Kidney (tissue), 14 donors: ENCODE measurements around the gene SMIM10L1. TPM values are rescaled to one million over a fixed set of nuclear protein-coding genes. Genes with fewer than 3 reads are reported as not detected.

Source experiments
- DNase-seq, 5 donors: peaks; one replicate each; pipeline ENCODE4 v3.0.0-alpha.2; 2013 to 2020
- FAIRE-seq: peaks from 2 replicates; lab custom pipeline; 2012; peaks lifted over from hg19 to GRCh38; lab: Jason Lieb, UNC
- H3K27ac ChIP-seq, 2 donors: one replicate each; pipeline ENCODE4 v1.7.0; 2013; ENCODE audit warnings: low read depth in 2 of 2, low read length in 2 of 2, inconsistent platforms in 1 of 2
- H3K27me3 ChIP-seq: one replicate; pipeline ENCODE4 v1.7.1; 2013; ENCODE audit warnings: low read length, inconsistent platforms; ENCODE audit not compliant: control insufficient read depth, insufficient read depth
- H3K36me3 ChIP-seq, 3 donors: one replicate each; pipeline versions ENCODE4 v1.7.0 to v1.7.1; 2013; ENCODE audit warnings: low read length in 3 of 3, control low read depth in 1 of 3, inconsistent platforms in 1 of 3; ENCODE audit not compliant: insufficient read depth in 3 of 3, control insufficient read depth in 2 of 3
- H3K4me1 ChIP-seq, 3 donors: one replicate each; pipeline versions ENCODE4 v1.7.0 to v1.7.1; 2013; ENCODE audit warnings: low read length in 3 of 3, inconsistent platforms in 1 of 3, low read depth in 1 of 3; ENCODE audit not compliant: control insufficient read depth in 2 of 3, insufficient read depth in 2 of 3
- H3K4me3 ChIP-seq, 3 donors: one replicate each; pipeline versions ENCODE4 v1.7.0 to v1.8.1; 2013; ENCODE audit warnings: low read length in 3 of 3, control low read depth in 1 of 3, inconsistent platforms in 1 of 3
- H3K9ac ChIP-seq, 3 donors: one replicate each; pipeline versions ENCODE4 v1.7.0 to v1.7.1; 2013; ENCODE audit warnings: low read length in 3 of 3, control low read depth in 1 of 3, inconsistent platforms in 1 of 3
- H3K9me3 ChIP-seq, 3 donors: one replicate each; pipeline versions ENCODE4 v1.7.0 to v1.7.1; 2013; ENCODE audit warnings: low read length in 3 of 3, control low read depth in 1 of 3, inconsistent platforms in 1 of 3; ENCODE audit not compliant: control insufficient read depth in 2 of 3, insufficient read depth in 1 of 3
- CTCF ChIP-seq: IDR thresholded peaks from 3 replicates; pipeline ENCODE4 v1.5.1; 2012; ENCODE audit warnings: mild to moderate bottlenecking, moderate library complexity, borderline replicate concordance; ENCODE audit not compliant: insufficient read depth; ENCODE audit errors: extremely low read depth
- intact Hi-C: fragments of 100-400 bp; cut with DNase I; formaldehyde crosslinking; loops from one replicate; pipeline ENCODE4 v1.11.1; 2022
- polyA plus RNA-seq: library from polyadenylated mRNA; stranded (reverse); fragments of 350-450 nt; fragmentation: Illumina TruSeq; extraction: RNeasy Lipid Tissue Mini Kit (QIAGEN cat#74804); gene quantifications from one replicate; pipeline ENCODE4 v1.2.3, GENCODE V29; 2014; ENCODE audit warnings: low read depth, low replicate concordance; ENCODE audit not compliant: insufficient read depth
- total RNA-seq: library from RNA; stranded (reverse); fragmentation: NEBNext Ultra II Directional; extraction: Animal tissue kit (Norgen Biotek cat#: 25700); gene quantifications from one replicate; pipeline ENCODE4 v1.2.1, GENCODE V29; 2021
- donor health status: control.
- donor health status: control.
- donor health status: control.
- donor health status: control.
- donor health status: control.
- donor health status: DM: yes; HTN: yes; CAD: no.
- donor health status: Normal renal cell carcinoma (clear cell type).

The SMIM10L1 gene
- total and polyA plus RNA-seq, 2 donors from 2014 or later, result 9.9 to 12.5 TPM

- intact Hi-C loops, result no loop called here
- DNase-seq (no peak), FAIRE-seq (no peak)
- H3K4me1 ChIP-seq, result no peaks in the 10 kb centered on the region
- no peak for TF ChIP-seq CTCF
- H3K27me3 ChIP-seq, result no peaks in the 10 kb centered on the region
- no peak overlapping the region for H3K9ac ChIP-seq
- no peaks in the 10 kb centered on the region for H3K36me3 ChIP-seq
- H3K4me3 ChIP-seq, result no peak overlapping the region
- H3K9me3 ChIP-seq, result no peaks in the 10 kb centered on the region
- H3K27ac ChIP-seq, result no peak overlapping the region
Observed at GRCh38 chr12:11133162-11133561, 37.8 kb upstream of the SMIM10L1 start.

DNA sequence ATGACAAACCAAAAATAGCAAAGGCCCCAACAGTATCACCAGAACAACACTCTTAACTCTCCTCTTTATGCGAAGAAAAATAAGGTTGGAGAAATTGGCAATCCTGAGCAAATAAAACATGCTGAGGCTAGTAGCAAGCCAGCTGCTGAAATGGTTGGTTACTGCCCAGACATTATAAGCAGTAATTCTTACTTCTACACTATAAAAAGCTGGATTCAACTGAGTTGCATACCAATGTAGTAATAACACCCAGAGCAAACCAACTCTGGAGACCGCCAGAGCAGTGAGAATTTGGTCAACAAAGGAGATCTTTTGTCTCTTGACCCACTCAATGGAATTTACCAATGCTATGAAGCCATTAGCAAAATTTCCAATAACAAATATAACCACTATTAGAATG, 37.2 kb upstream of the SMIM10L1 start:
- intact Hi-C loops, result no loop called here
- DNase-seq (no peak), FAIRE-seq (no peak)
- H3K4me1 ChIP-seq, result no peaks in the 10 kb centered on the region
- H3K9ac ChIP-seq, result no peak overlapping the region
- H3K27ac ChIP-seq, result no peak overlapping the region
- no peaks in the 10 kb centered on the region for H3K36me3 ChIP-seq
- no peak for TF ChIP-seq CTCF
- no peaks in the 10 kb centered on the region for H3K27me3 ChIP-seq
- no peaks in the 10 kb centered on the region for H3K9me3 ChIP-seq
- no peak overlapping the region for H3K4me3 ChIP-seq

DNA sequence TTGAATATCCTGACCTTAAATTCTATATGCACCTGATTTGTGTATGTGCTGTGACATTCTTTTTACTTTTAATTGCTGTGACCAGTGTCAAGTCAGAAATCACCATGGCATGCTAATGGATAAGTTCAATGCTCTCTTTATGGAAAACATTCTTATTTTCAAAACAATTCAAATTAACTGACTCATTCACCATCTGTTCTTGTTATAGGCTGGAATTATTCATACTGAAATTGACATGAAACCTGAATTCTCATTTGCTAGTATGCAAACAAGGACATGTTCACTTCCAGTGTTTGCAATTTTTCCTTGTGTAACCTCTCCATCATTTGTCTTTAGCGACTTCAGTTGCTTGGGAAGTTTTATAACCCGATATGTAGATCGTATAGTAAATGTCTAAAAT, 36.7 kb upstream of the SMIM10L1 start, which contains the start of gene TAS2R30:
TSS of gene TAS2R30 (minus strand) at position 340 of the 400 bp plus-strand sequence. CDS start 400 bp downstream, outside the sequence.
- DNase-seq (no peak), FAIRE-seq (no peak)
- TF ChIP-seq CTCF, result no peak
- intact Hi-C loops, result no loop called here
- Histone ChIP-seq H3K27ac (no peak within 1 kb of the TSS), H3K9me3 (no peaks in the 10 kb centered on the region), H3K36me3 (no peaks in the 10 kb centered on the region), H3K9ac (no peak within 1 kb of the TSS), H3K4me3 (no peak within 1 kb of the TSS), H3K27me3 (no peaks in the 10 kb centered on the region), H3K4me1 (no peaks in the 10 kb centered on the region)

DNA sequence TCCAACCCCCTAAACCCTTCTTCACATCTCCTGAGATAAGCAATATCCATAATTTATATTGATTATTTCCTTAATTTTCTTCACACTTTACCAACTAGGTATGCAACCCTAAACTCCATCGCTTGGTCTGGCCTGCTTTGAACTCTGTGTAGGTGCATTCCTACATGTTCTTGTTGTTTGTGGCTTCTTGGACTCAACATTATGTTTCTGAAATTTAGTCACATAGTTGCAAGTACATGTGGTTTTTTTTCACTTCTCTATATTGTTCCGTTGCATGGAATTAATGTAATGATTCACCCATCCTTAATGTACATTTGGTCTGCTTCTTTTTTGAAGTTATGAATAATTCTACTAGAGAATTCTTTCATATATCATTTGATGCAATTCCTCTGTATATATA, 34.9 kb upstream of the SMIM10L1 start:
- Histone ChIP-seq H3K9me3 (no peaks in the 10 kb centered on the region), H3K36me3 (no peaks in the 10 kb centered on the region), H3K27ac (no peak overlapping the region), H3K9ac (no peak overlapping the region), H3K4me3 (no peak overlapping the region), H3K27me3 (no peaks in the 10 kb centered on the region), H3K4me1 (no peaks in the 10 kb centered on the region)
- intact Hi-C loops, result no loop called here
- no peak for TF ChIP-seq CTCF
- FAIRE-seq (no peak), DNase-seq (no peak)
